GM19397 (cell line): ENCODE measurements around the gene PALLD.

Source experiments
- ATAC-seq: cut with Tn5 transposase; IDR thresholded peaks from one replicate; pipeline ENCODE4 v1.9.1; 2021; ENCODE audit warnings: mild to moderate bottlenecking, moderate library complexity; ENCODE audit not compliant: unreplicated experiment

Gene PALLD

DNA sequence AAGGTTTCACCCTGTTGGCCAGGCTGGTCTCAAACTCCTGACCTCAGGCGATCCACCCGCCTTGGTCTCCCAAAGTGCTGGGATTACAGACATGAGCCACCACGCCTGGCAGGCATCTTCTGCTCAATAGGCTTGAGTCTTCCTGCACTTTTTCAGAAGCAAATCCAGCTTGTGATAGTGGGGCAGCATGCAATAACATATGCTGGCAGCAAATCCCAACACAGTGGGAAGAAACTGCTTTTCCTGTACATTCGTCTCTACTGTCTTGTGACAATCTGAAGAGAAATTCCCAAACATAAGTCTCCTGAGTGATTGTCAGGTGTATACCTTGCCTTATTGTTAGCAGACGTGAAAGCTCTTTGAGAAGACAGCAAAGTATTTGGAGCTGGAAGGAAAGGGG, 145.7 kb downstream of the PALLD start:
- no peak for ATAC-seq

DNA sequence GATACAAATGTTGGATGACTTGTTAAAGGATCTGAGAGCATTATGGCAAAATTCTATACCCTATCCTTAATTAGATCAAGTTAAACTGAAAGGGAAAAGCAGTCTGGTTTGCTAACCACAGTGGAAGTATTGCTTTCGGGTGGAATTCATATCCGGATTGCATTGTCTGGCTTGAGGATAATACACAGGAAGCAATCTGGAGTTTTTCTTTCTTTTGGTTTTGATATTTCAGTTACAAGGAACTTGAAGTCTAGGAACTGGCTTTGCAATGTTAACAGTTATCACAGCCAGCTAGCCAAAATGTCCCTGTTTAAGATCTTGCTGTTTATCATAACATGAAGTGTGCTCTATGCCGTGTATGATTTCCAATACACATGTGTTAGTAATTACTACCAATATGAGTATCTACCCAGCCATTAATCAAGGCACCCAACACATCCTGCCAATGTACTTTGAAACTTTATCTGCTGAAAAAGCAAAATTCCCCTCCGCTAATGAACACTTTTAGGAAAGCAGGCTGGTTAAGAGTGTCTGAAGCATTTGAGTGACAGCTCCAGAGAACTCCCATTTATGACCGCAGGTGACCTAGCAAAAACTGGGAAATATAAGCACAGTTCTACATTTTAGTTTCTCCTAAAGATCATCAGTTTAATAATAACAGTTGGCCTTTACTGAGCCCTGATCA, 146.4 kb downstream of the PALLD start:
- ATAC-seq: no peak

DNA sequence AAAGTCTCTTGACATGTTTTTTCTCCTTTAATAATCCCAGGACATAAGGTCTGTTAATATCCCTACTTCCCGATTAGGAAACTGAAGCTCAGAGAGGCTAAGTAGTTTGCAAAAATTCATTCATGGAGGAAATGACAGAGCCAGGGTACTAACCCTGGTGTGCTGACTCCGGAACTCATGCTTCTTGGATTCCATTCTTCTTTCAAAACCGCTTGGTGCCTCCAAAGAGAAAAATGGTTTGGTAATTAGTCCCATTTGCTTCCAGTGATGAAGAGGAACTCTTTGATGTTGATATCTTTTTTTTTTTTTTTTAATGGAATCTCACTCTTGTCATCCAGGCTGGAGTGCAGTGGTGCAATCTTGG, 146.9 kb downstream of the PALLD start:
- ATAC-seq: no peak

DNA sequence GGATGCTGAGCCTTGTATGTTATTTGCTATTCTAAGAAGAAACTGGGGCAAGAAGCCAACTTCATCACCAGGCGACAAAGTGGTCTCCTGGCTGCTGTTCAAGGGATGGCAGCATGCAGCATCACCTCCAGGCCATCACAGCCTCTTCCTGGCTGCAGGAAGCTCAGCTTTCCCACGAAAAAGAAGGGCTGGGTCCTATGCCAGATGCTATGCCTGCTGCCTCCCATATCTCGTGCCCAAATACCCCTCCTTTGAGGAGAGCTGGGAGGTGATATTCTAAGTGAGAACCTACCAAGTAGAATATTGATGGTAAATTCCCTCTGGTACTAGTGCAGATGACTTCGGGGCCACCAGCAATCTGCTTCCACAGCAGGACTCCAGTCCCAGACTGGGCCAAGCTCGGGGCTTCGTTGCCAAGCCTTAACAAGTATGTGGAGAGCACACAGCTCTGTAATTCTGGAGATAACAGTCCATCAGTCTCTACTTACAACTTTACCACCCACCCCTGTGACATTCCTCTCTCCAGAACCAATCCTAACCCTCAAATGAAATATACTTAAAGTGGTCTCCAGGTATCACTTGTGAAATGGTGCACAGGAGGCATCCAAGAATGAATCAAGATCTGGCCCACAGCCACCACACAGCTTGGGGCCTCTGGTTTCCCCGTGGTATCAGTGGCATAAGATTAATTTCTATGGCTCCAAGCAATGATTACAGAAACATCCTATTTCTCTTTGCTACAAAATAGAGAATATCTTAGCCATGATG, 149.3 kb downstream of the PALLD start:
- ATAC-seq: no peak

DNA sequence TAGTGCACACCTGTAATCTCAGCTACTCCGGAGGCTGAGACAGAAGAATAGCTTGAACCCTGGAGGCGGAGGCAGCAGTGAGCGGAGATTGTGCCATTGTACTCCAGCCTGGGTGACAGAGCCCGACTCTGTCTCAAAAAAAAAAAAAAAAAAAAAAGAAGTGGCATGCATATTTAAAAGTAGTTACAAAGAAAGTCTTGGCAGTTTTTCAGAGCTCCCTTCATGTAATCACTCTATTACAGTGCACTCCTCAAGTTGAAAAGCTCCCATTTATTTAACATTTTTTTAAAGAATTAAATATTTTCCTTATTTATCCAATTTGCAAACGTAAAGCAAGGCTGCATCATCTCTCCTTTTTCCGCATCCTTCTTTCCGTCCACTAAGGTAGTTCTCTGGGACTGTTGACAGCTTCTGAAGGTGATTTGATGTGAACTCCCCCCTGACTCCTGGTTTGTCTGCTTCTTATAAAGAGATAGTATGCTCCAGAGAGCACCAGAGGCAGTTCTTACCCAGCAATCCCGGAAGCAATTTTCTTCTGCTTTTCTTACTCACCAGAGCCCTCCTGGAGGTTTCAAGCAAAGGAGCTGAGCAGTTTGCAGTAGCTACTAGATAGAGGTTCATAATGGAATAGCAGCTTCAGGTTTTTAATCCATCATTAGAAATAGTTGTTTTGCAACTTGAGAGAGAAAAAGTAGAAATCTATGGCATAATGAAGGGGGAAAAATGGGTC, 151.0 kb downstream of the PALLD start:
- ATAC-seq: no peak

DNA sequence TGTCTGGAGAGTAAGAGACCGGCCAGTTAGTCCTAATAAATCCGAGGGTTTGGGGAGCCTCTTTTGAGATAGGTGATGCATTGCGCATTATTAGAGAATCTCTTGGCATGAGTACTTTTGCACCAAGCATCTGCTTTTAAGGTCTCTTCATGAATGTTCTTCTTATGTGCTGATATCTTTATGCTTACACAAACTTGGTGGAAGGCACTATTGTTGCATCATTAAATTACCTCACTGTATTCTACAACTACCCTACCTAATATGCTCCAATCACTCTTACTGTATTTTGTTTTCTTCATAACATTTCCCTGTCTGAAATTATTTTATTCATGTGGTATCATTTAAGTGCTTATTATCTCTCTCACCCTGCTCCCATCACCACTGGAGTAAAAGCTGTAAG, 151.6 kb downstream of the PALLD start:
- no peak for ATAC-seq

DNA sequence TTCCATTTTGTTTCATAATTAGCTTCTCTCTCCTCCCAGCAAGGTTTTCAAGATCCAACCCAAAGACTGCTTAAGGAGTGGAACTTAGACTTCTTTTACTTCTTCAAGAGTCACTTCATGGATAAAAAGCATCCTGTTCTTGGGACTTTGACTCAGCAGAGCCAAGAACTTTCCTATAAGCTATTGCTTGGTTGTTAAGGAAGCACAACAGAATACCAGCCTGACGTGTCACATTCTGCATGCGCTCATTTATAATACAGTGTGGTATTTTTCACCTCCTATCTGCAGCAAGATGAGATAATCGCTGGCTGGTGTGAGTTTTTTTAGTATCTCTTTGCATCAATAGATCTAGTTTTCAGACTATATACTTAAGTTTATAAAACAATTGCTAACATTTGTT, 152.1 kb downstream of the PALLD start:
- ATAC-seq: no peak

DNA sequence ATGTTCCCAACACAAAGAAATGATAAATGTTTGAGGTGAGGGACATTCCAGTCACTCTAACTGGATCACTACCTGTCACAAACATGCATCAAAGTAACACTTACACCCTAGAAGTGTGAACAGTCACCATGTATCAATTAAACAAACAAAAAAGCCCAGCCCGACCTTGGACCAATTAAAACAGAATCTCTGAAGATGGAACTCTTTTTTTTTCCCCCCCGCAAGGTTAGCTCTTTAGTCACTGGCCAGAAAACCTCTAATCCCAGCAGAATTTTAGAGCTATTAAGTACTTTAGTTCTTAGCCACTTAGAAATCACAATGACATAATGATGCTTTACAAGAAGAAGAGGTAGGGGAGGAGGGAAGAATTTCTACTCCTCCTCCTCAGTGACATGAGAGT, 154.5 kb downstream of the PALLD start:
- ATAC-seq: no peak

DNA sequence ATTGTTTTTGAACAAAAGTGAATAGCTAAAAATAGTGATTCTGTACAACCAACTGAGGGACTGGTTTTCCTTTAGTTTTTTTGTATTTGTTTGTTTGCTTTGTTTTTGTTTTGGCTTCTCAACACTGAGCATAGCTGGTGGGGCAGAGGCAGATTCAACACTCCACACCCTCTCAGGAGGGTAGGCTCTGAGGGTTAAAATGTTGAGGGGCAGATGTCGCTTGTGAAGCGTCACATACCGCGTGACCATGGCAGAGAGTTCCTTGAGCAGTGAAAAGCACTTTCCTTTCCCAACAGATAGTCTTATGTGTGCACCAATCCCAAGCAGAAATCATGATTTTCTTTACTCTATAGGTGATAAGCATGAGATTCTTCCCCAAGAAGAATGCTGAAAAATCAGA, 155.0 kb downstream of the PALLD start:
- ATAC-seq: no peak

DNA sequence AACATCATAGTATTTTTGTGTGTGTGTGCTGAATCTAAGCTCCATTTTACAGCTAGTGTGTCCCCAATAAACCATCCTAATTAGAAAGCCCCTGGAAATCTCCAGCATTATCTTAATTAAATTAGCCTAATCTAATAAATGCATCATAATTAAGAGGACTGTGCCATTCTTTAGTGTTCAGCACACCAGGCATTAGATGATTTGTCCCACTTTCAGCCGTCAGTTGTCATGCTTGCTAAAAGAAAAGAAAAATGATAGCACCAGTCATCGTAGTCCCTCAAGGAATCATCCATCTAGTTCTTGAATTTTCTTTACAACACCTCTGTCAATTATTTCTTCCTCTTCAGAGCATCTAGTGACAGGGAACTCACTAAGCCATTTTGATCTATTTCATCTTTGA, 155.9 kb downstream of the PALLD start:
- ATAC-seq: no peak

DNA sequence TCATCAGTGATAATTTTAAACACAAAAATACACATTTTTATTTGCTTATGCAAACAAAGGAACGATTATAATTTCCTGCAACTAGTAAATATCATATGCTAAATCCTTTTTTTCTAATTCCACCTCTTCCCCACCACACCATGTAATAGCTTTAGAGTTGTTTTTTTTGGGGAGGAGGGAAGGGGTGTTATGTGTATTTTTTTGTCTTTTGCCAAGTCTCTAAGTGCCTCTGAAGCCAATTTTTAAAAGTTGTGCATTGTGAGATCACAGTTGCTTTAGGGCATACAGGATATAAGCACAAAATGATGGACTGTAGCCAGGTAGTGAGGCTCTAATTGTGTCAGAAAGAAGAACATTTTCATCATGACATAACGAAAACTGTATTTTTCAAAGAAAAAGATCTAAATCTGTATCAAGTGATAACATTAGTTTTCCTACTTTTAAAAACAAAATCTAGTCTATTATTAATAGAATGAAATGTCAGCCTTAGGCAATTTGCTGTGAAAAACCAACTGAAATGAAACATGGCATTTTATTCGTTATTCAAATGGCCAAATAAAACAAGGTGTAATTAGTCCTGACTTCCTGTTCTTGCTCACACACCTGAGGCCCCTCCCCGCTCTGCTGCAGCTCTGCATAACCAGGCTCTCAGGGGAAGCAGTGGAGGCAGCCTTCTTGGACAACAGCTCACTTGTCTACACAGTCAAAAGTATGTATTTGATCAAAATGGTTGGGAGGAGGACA, 157.4 kb downstream of the PALLD start:
- no peak for ATAC-seq

DNA sequence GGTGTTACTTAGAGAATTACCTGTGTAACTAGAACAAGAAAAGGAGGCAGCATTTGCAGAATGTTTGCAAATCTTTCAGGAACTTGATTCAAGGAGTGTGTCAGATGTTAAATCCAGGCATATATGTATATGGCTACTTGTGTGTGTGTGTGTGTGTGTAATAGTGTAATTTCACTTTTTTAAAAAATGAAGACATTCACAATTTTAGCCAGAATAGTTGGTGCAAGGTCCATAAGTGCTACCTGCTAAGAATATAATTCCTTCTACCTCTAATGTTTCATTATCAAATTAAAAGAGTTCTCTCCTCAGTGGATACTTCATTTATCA, 158.0 kb downstream of the PALLD start:
- ATAC-seq: no peak

DNA sequence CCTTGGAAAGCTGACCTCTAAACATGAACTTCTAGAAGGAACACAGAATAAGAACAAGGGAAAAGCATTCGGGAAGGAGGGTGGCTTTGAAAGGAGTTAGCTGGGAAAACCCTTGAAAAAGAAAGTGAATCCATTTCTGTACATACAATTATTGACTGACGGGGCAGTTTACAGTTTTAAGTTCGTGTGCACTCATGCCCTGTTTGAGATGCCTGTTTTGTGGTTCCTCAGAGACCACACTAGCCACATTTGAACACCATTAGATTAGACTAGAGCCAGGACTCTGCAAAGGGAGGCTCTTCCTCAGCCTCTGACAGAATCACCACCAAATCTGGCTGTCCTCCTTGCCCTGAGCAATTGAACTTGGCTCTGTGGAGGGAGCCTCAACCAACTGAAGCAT, 158.3 kb downstream of the PALLD start:
- no peak for ATAC-seq

DNA sequence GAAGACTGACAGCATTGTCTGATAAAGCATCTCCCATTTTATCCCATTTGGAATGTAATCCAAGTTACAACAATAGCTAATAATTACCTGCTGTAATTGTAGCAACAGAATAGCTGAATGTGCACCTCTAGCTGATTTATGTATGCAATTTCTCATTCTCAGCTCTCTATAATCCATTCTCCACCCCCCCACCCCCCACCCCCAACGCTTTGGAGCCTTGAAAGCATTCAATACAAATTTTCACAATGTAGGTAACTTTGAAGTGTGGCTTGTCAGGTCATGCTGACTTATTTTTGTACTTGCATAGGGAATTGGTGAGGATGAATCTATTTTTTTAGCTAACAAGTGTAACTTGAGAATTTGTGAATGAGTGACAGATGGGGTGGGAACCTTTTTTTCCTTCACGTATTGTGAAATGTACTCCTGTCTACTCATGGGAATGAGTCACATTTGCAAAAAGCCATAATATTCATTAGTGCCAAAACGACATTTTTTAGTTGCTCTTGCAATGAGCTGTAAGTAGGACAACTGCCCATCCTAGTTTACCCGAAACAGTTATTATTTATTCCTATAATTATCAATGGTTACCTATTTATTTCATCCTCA, 159.3 kb downstream of the PALLD start:
- no peak for ATAC-seq

DNA sequence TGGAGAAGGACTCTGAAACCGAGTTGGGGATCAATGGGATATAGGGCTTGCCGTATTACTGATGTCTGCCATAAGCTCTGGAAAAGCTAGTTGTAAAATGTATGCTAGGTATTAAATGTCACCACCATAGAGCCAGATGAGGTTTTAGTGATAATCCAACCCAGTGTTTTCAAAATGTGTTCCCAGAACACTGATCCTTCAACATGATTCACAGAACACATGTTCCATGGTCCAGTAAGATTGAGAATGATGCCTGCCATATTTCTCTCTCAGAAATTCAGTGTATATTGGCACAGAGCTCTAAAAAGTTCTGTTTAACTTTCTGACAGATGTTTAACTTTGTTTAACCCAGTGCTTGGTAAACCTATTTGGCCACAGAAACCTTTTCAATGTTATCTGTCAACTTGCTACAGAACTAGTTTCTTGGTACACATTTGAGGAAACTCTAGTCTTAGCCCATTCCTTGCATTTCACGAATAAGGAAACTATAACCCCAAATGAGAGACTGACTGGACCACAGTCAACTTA, 160.2 kb downstream of the PALLD start:
- no peak for ATAC-seq

DNA sequence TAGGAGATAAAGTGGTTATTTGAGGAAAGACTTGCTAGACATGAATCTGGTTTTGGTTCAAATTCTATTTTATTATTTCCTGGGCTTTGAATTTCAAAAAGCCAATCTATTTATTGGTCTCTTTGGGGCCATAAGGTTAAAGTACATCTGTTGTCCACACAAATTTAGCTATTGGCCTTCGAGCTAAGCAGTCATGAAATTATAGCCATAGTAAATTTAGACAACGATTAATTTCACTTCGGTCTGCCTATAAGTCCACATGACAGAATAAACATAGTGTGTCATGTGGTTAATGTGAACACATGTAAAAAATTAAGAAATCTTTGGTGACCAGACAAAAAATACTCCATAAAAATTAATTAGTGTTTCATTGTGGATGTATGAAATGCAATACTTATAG, 161.9 kb downstream of the PALLD start:
- no peak for ATAC-seq

DNA sequence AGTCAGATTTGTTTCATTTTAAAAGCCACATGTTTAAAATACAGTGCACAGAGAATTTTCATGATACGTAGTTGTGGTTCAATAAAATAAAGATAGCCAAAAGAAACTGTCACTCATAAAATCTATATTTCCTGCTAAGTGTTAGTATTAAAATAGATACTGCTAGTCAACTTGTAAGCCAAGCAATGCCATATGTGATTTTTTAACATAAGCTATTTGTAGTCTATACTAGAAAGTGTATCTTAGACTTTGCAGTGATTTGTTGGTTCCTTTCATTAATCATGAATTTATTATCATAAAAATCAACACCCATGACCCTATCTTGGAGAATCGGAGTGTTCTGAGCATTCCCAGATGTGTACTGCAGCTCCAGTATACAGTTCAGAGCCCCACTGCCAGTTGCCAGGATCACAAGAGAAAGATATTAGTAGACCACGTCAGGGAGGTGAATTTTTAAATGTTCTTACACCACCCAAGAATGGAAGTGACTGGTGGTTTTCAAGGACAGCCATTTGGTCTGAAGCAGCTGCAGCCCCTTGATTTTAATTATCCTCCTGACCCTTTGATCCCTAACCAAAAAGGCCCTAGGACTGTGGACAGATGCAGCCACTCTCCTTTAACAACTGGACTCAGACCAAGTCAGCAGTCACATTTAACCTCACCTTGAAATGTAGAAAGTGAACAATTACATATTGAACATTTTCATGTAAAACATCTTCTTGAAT, 163.1 kb downstream of the PALLD start:
- no peak for ATAC-seq

DNA sequence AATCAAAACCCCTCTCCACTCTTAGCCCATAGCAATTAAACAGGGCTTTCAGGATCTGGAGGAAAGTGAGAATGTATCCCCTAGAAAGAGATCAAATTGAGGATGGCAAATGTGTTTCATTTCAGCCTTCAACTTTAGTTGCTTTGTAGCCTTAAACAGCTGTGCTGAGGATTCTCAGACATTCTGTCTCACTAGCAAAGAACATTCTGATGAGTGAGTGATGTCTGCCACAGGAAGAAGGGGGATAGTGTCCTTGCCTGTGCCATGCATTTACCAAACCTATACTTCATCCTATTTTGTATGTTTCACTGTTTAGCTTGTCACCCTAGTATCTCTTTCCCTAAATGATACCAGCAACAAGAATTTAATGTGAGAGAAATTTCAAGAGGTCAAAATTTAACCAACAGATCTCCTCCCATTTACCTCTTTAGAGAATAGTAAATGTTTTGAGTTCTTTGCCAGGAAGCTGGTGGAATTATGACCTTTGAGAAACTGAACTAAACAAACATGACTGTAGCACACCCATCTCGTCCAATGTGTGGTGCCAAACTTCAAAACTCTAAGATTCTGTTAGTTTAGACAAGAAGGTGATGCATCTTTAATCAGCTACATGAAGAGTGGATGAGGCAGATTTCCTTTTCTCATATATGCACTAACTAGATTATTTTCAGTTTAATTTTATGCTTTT, 165.6 kb downstream of the PALLD start:
- no peak for ATAC-seq

DNA sequence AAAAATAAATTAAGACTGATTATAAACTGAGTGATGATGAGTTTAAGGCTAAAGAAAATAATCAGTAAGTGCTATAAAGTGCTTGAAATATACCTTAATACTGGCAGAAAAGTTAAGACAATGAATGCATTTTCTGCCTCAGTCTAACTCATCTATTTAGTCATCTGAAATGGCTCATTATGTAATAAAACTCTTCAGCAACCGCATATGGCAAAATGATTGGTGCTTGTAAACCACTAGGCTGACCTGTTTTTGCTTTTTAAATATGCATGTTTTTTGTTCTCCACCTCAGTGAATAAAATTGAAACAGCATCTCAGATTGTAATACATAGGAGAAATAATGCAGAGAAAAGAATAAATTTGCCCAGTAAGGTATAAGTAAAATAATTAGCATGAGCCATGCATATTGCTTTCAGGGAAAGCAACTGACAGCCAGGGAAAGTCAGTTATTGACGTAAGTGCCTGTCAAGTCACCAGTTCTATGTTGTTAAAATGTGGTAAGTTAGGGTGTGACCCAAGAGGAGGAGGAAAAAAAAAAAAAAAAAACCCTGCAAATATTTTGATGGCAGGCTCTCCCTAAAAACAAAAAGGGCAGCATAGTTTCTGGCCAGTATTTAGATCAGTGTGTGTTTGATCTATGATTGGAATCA, 167.5 kb downstream of the PALLD start:
- no peak for ATAC-seq
